ENCODE results near the gene PTPRJ.

DNA sequence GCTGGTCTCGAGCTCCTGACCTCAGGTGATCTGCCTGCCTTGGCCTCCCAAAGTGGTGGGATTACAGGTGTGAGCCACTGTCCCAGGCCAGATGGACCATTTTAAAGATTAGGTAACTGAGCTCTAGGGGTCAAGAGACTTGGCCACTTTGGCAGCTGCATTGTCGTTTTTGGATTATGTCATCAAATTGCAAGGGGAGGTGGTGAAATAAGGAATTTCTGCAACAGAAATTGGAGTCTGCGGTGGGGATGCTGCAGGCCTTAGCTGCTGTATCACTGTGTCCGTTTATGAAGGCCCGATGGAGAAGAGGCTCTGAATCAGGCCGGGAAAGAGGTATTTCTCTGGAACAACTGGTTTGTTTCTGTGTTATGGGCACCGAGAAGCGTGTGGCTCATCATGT, 34.6 kb downstream of the PTPRJ start:
- TF ChIP-seq, protein P1, sequence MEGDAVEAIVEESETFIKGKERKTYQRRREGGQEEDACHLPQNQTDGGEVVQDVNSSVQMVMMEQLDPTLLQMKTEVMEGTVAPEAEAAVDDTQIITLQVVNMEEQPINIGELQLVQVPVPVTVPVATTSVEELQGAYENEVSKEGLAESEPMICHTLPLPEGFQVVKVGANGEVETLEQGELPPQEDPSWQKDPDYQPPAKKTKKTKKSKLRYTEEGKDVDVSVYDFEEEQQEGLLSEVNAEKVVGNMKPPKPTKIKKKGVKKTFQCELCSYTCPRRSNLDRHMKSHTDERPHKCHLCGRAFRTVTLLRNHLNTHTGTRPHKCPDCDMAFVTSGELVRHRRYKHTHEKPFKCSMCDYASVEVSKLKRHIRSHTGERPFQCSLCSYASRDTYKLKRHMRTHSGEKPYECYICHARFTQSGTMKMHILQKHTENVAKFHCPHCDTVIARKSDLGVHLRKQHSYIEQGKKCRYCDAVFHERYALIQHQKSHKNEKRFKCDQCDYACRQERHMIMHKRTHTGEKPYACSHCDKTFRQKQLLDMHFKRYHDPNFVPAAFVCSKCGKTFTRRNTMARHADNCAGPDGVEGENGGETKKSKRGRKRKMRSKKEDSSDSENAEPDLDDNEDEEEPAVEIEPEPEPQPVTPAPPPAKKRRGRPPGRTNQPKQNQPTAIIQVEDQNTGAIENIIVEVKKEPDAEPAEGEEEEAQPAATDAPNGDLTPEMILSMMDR (IDR thresholded peaks at IDR 0.05; ENCODE audit: low read depth, low read length, poor library complexity, severe bottlenecking): no peak
- TF ChIP-seq EZH2phosphoT487 (IDR thresholded peaks at IDR 0.05; ENCODE audit: borderline replicate concordance, low read length): no peak
